ENCODE measurements around the gene WNK2. TPM values are rescaled to one million over a fixed set of nuclear protein-coding genes. Genes with fewer than 3 reads are reported as not detected.

Gene WNK2
- total and polyA plus RNA-seq, 2 donors (not counting 3 experiments of a cell fraction or from before 2014, with no cell fraction given), result not detected

DNA sequence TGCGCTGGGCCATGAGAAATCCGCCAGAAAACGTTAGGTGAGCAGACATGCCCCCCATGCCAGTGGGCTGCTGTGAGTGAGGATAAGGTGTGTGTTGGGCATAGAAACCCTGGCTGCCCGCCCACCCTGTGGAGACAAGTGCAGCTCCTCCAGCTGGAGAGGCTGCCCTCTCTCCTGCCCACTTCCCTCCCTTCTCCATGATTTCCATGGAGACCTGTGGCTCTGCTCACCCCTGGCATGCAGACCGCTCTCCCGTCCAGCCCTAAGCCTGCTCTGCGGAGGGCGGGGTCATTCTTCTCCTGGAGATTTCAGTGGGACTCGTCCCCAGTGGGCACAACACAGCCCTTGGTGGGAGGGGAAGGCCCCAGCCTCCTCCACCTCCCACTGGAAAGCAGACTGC lies 134.5 kb downstream of the WNK2 start:
- Histone ChIP-seq H3K4me2 (ENCODE audit: insufficient read depth, low read length) (no peak overlapping the region), H3K4me1 (ENCODE audit: control insufficient read depth, extremely low read depth, insufficient read depth, low read length) (no peaks in the 10 kb centered on the region), H2AFZ (ENCODE audit: low read depth, low read length) (no peak overlapping the region), H3K9me1 (replicated peaks; ENCODE audit: control insufficient read depth, extremely low read depth, insufficient read depth, low read length) (no peaks in the 10 kb centered on the region), H3K79me2 (ENCODE audit: control insufficient read depth, insufficient read depth, low read length) (no peaks in the 10 kb centered on the region), H3K9me3 (replicated peaks; ENCODE audit: control insufficient read depth, insufficient read depth, low read length) (no peaks in the 10 kb centered on the region), H3K27ac (ENCODE audit: insufficient read depth, low read depth, low read length) (no peak overlapping the region), H3K9ac (replicated peaks; ENCODE audit: extremely low read depth, insufficient read depth, low read length) (no peak overlapping the region), H4K20me1 (replicated peaks; ENCODE audit: control insufficient read depth, extremely low read depth, insufficient read depth, low read length) (no peaks in the 10 kb centered on the region), H3K27me3 (ENCODE audit: control insufficient read depth in 2 of 2, insufficient read depth in 2 of 2, low read length in 2 of 2) (peaks cover 0 to 3% of the 10 kb centered on the region in 2 experiments), H3K36me3 (ENCODE audit: control insufficient read depth in 2 of 2, extremely low read depth in 1 of 2, insufficient read depth in 2 of 2, low read length in 2 of 2) (no peaks in the 10 kb centered on the region), H3K4me3 (replicated peaks in 1 of 3; ENCODE audit: insufficient read depth in 1 of 3, low read depth in 1 of 3, low read length in 3 of 3) (no peak overlapping the region)
- no peak for DNase-seq (ENCODE audit: low read depth, low spot score)
- dilution Hi-C loops (cut with MboI; ENCODE audit: extremely low pct_ligation_motif_present, low sequenced_read_pairs) (no loop called here), intact Hi-C loops (cut with micrococcal nuclease) (loop anchor here (10.0 kb wide), 1 partner anchor 246 kb away; no protein-coding TSS in a partner anchor)
- no peak for FAIRE-seq
- TF ChIP-seq EZH2 (IDR thresholded peaks at IDR 0.05; ENCODE audit: borderline replicate concordance, low read depth, low read length, severe bottlenecking) (no peak), CTCF (IDR thresholded peaks at IDR 0.05; ENCODE audit: extremely low read depth in 1 of 2, insufficient read depth in 1 of 2, low read depth in 1 of 2, low read length in 2 of 2) (no peak), JUN (IDR thresholded peaks at IDR 0.05; ENCODE audit: borderline replicate concordance, insufficient read depth, insufficient read length, low read depth) (no peak), POLR2AphosphoS5 (IDR thresholded peaks at IDR 0.05; ENCODE audit: insufficient read depth, low read depth, low read length) (no peak), FOS (IDR thresholded peaks at IDR 0.05; ENCODE audit: borderline replicate concordance, insufficient read depth, low read length) (no peak), MYC (IDR thresholded peaks at IDR 0.05; ENCODE audit: low read depth, low read length) (no peak), GATA2 (IDR thresholded peaks at IDR 0.05; ENCODE audit: insufficient read depth, insufficient read length, low read depth, low read length) (no peak), POLR2A (IDR thresholded peaks at IDR 0.05; ENCODE audit: low read depth, low read length) (no peak)
- TF ChIP-seq, protein P1, sequence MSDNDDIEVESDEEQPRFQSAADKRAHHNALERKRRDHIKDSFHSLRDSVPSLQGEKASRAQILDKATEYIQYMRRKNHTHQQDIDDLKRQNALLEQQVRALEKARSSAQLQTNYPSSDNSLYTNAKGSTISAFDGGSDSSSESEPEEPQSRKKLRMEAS (IDR thresholded peaks at IDR 0.05; ENCODE audit: insufficient read depth, insufficient read length), result no peak
- CTCF ChIA-PET, result interaction anchor here (1.0 kb wide), 1 partner anchor 16 kb away, joined by 3 read pairs; no protein-coding TSS in a partner anchor
- no TSS peak for BruUV-seq (replicated peaks)
- POLR2A ChIA-PET, result no interaction called here

Data from endothelial cell of umbilical vein (primary cell).